ENCODE data around the gene SHMT1.

- TF ChIP-seq POLR2AphosphoS5 (IDR thresholded peaks at IDR 0.05), result no peak
- TF ChIP-seq POLR2A (IDR thresholded peaks at IDR 0.05), result no peak
- no peak for TF ChIP-seq CTCF (IDR thresholded peaks at IDR 0.05 in 8 of 11, conservative IDR thresholded peaks at IDR 0.05 in 3 of 11)
These were observed 45.2 kb downstream of the SHMT1 start for GRCh38 chr17:18318117-18318516.

All from spleen (tissue), 7 donors.